SU-DHL-6 (cell line): Measurements from ENCODE around the gene PRDM5.

ENCODE experiments used
- H2AFZ ChIP-seq: fragments of 200-600 bp; sonication (generic); 2 replicates; pipeline ENCODE4 v1.6.1; 2014; ENCODE audit warnings: low read depth, mild to moderate bottlenecking, moderate library complexity, mixed read lengths, antibody characterized with exemption, low read length; ENCODE audit not compliant: severe bottlenecking
- H3F3A ChIP-seq: fragments of 200-600 bp; shearing (Covaris generic); 2 replicates; pipeline ENCODE4 v1.6.0; 2016; ENCODE audit warnings: antibody characterized with exemption, mild to moderate bottlenecking; ENCODE audit not compliant: insufficient read depth
- H3K27ac ChIP-seq: fragments of 200-600 bp; sonication (generic); 2 replicates; pipeline ENCODE4 v1.5.1; 2016; ENCODE audit warnings: low read depth, mild to moderate bottlenecking, low read length, moderate library complexity, mixed read lengths
- H3K27me3 ChIP-seq: fragments of 200-600 bp; sonication (generic), shearing (Covaris generic); 2 replicates; pipeline ENCODE4 v1.6.0; 2014; ENCODE audit warnings: mild to moderate bottlenecking, low read length
- H3K36me3 ChIP-seq: fragments of 200-600 bp; sonication (generic); 2 replicates; pipeline ENCODE4 v1.6.1; 2014; ENCODE audit warnings: mild to moderate bottlenecking, low read length, mixed read lengths
- H3K4me2 ChIP-seq: fragments of 300-600, 200-600 bp; shearing (Covaris generic), sonication (generic); 2 replicates; pipeline ENCODE4 v1.6.0; 2014; ENCODE audit warnings: low read length, low read depth, mild to moderate bottlenecking; ENCODE audit not compliant: poor library complexity, severe bottlenecking
- H3K4me3 ChIP-seq: fragments of 200-600 bp; sonication (generic); 2 replicates; pipeline ENCODE4 v1.5.1; 2014; ENCODE audit warnings: antibody characterized with exemption, low read length, mild to moderate bottlenecking, mixed read lengths; ENCODE audit not compliant: insufficient read depth, poor library complexity, severe bottlenecking
- H3K79me2 ChIP-seq: fragments of 200-600 bp; sonication (generic); 2 replicates; pipeline ENCODE4 v1.6.1; 2014; ENCODE audit warnings: mild to moderate bottlenecking, low read length, moderate library complexity; ENCODE audit not compliant: insufficient read depth
- H3K9ac ChIP-seq: fragments of 200-600 bp; sonication (generic); 2 replicates; pipeline ENCODE4 v1.7.0; 2014; ENCODE audit warnings: mild to moderate bottlenecking, low read length
- H3K9me2 ChIP-seq: fragments of 200-600 bp; sonication (generic); replicated peaks from 2 replicates; pipeline ENCODE4 v1.6.1; 2014; ENCODE audit warnings: low read length; ENCODE audit not compliant: insufficient read depth
- H3K9me3 ChIP-seq: fragments of 200-600 bp; sonication (generic); 2 replicates; pipeline ENCODE4 v1.6.1; 2014; ENCODE audit warnings: low read length, mixed read lengths; ENCODE audit not compliant: insufficient read depth
- H4K20me1 ChIP-seq: fragments of 200-600 bp; sonication (generic); 2 replicates; pipeline ENCODE4 v1.6.1; 2014; ENCODE audit warnings: low read depth, mild to moderate bottlenecking, antibody characterized with exemption, low read length, moderate library complexity, mixed read lengths
- CTCF ChIP-seq: fragments of 200-600 bp; sonication (generic); IDR thresholded peaks from one replicate; pipeline ENCODE4 v1.5.1; 2017; ENCODE audit warnings: antibody characterized with exemption, mild to moderate bottlenecking, low read length, moderate library complexity; ENCODE audit not compliant: insufficient read depth, poor library complexity, severe bottlenecking
- EZH2phosphoT487 ChIP-seq: fragments of 200-600 bp; sonication (generic), shearing (Covaris generic); conservative IDR thresholded peaks from 2 replicates; pipeline ENCODE4 v1.6.1; 2018; ENCODE audit warnings: mild to moderate bottlenecking, antibody characterized with exemption, low read length, moderate library complexity, mixed read lengths

PRDM5 gene

GRCh38 chr4:120924931-120925330 is 2.4 kb upstream of the PRDM5 start:
- Histone ChIP-seq H3K9me2 (no peaks in the 10 kb centered on the region), H3K27ac (no peak overlapping the region), H3K36me3 (no peaks in the 10 kb centered on the region), H3K9ac (no peak overlapping the region), H3K27me3 (no peaks in the 10 kb centered on the region), H3K9me3 (no peaks in the 10 kb centered on the region), H4K20me1 (no peaks in the 10 kb centered on the region), H3K4me3 (no peak overlapping the region), H3K4me2 (no peak overlapping the region), H2AFZ (no peak overlapping the region), H3F3A (no peaks in the 10 kb centered on the region), H3K79me2 (no peaks in the 10 kb centered on the region)
- TF ChIP-seq CTCF (no peak), EZH2phosphoT487 (no peak)

- no peaks in the 10 kb centered on the region for H3F3A ChIP-seq
- H3K27me3 ChIP-seq, result no peaks in the 10 kb centered on the region
- no peaks in the 10 kb centered on the region for H3K9me3 ChIP-seq
- no peaks in the 10 kb centered on the region for H3K79me2 ChIP-seq
- H3K4me2 ChIP-seq, result no peak overlapping the region
- no peaks in the 10 kb centered on the region for H3K9me2 ChIP-seq
- H3K36me3 ChIP-seq, result no peaks in the 10 kb centered on the region
- H4K20me1 ChIP-seq, result no peaks in the 10 kb centered on the region
- no peak overlapping the region for H3K9ac ChIP-seq
- TF ChIP-seq EZH2phosphoT487 (no peak), CTCF (no peak)
- no peak overlapping the region for H3K27ac ChIP-seq
- H3K4me3 ChIP-seq, result no peak overlapping the region
- H2AFZ ChIP-seq, result no peak overlapping the region
Observed at GRCh38 chr4:120923207-120923522, 639 bp upstream of the PRDM5 start.

GRCh38 chr4:120921456-120922380 is 808 bp downstream of the PRDM5 start:
- Histone ChIP-seq H2AFZ (no peak overlapping the region), H3K4me3 (no peak overlapping the region), H3K36me3 (no peaks in the 10 kb centered on the region), H3K4me2 (no peak overlapping the region), H3K9ac (no peak overlapping the region), H3K9me2 (no peaks in the 10 kb centered on the region), H3K9me3 (no peaks in the 10 kb centered on the region), H3K79me2 (no peaks in the 10 kb centered on the region), H3K27me3 (no peaks in the 10 kb centered on the region), H3F3A (no peaks in the 10 kb centered on the region), H4K20me1 (no peaks in the 10 kb centered on the region), H3K27ac (no peak overlapping the region)
- TF ChIP-seq CTCF (no peak), EZH2phosphoT487 (no peak)
